ENCODE results near the gene TMC7. TPM values are rescaled to one million over a fixed set of nuclear protein-coding genes. Genes with fewer than 3 reads are reported as not detected.

TMC7 gene
- total and polyA plus RNA-seq, 9 of the 15 experiments (the other 6 are each of a cell fraction or from before 2014, with no cell fraction given) = 0.08 to 2.0 (median 1.5) TPM

GRCh38 chr16:19001788-19002187 is 18.1 kb downstream of the TMC7 start:
- Histone ChIP-seq H3K36me3 (ENCODE audit: control insufficient read depth, insufficient read depth, low read length) (no peaks in the 10 kb centered on the region), H3K79me2 (ENCODE audit: control insufficient read depth, insufficient read depth, low read length) (no peaks in the 10 kb centered on the region), H3K9me3 (replicated peaks; ENCODE audit: control insufficient read depth, insufficient read depth, low read depth, low read length) (no peaks in the 10 kb centered on the region), H3K9ac (ENCODE audit: insufficient read depth in 1 of 2, low read depth in 2 of 2, low read length in 2 of 2) (no peak overlapping the region), H3K27ac (ENCODE audit: extremely low read depth, low read depth, low read length) (no peak overlapping the region), H3K4me1 (replicated peaks in 1 of 2; ENCODE audit: control insufficient read depth in 2 of 2, insufficient read depth in 2 of 2, low read length in 2 of 2) (peaks cover 3 to 8% of the 10 kb centered on the region in 2 experiments; a peak in 2 of 5 replicates), H3K4me2 (ENCODE audit: insufficient read depth, low read length) (no peak overlapping the region), H2AFZ (ENCODE audit: low read depth, low read length) (no peak overlapping the region), H3K9me1 (ENCODE audit: control insufficient read depth, insufficient read depth, low read length) (no peaks in the 10 kb centered on the region), H4K20me1 (replicated peaks; ENCODE audit: control insufficient read depth, insufficient read depth, low read length) (no peaks in the 10 kb centered on the region), H3K4me3 (no peak overlapping the region), H3K27me3 (ENCODE audit: control insufficient read depth in 2 of 2, insufficient read depth in 2 of 2, low read length in 2 of 2) (no peaks in the 10 kb centered on the region)
- ChIA-PET CTCF (ENCODE audit: low intra/inter-chr PET ratio) (no interaction called here), POLR2A (interaction anchor here (0.8 kb wide), 1 partner anchor 10 kb away, joined by 3 read pairs; no protein-coding TSS in a partner anchor)
- in situ Hi-C loops (cut with MboI) (no loop called here), intact Hi-C loops (cut with micrococcal nuclease) (no loop called here)
- FAIRE-seq (no peak), DNase-seq (ENCODE audit: extremely low read depth in 1 of 4, low spot score in 3 of 4) (no peak), ATAC-seq (no peak)
- WGBS (ENCODE audit: insufficient coverage, low coverage, missing lambda C conversion rate) = 75% methylated on average over 4 of the region's 4 CpGs
- no TSS peak for BruUV-seq (replicated peaks)
- TF ChIP-seq CHD1 (IDR thresholded peaks at IDR 0.05; ENCODE audit: low read length) = no peak
- TF ChIP-seq BCOR (IDR thresholded peaks at IDR 0.05) = no peak
- no peak for TF ChIP-seq DPF2 (IDR thresholded peaks at IDR 0.05)
- no peak for TF ChIP-seq SAP30 (IDR thresholded peaks at IDR 0.05; ENCODE audit: borderline replicate concordance, insufficient read depth, low read depth, low read length, poor library complexity, severe bottlenecking)
- no peak for TF ChIP-seq NONO (IDR thresholded peaks at IDR 0.05; ENCODE audit: low read depth in 2 of 2, low read length in 1 of 2)
- TF ChIP-seq ZFPM2 (CRISPR knock-in tag; IDR thresholded peaks at IDR 0.05) = no peak
- no peak for TF ChIP-seq RFX7 (CRISPR knock-in tag; IDR thresholded peaks at IDR 0.05)
- TF ChIP-seq ETV1 (tag; conservative IDR thresholded peaks at IDR 0.05; ENCODE audit: low read depth) = no peak

Measured in K562 (cell line).